Duodenal mucosa (tissue), 2 donors: ENCODE measurements around the gene COMMD1.

Experiments used
- H3K27ac ChIP-seq: one replicate; pipeline ENCODE4 v1.7.0; 2013; ENCODE audit warnings: low read depth, low read length
- H3K27me3 ChIP-seq, 2 donors: one replicate each; pipeline ENCODE4 v1.7.0; 2013; ENCODE audit warnings: low read length in 2 of 2, control low read depth in 1 of 2; ENCODE audit not compliant: insufficient read depth in 2 of 2, control insufficient read depth in 1 of 2
- H3K36me3 ChIP-seq, 2 donors: one replicate each; pipeline ENCODE4 v1.7.0; 2013; ENCODE audit warnings: low read length in 2 of 2, control low read depth in 1 of 2; ENCODE audit not compliant: insufficient read depth in 2 of 2, control insufficient read depth in 1 of 2
- H3K4me1 ChIP-seq, 2 donors: one replicate each; pipeline ENCODE4 v1.7.0; 2013; ENCODE audit warnings: low read length in 2 of 2, control low read depth in 1 of 2; ENCODE audit not compliant: insufficient read depth in 2 of 2, control insufficient read depth in 1 of 2
- H3K4me3 ChIP-seq, 2 donors: one replicate each; pipeline ENCODE4 v1.7.0; 2013; ENCODE audit warnings: low read length in 2 of 2, low read depth in 1 of 2
- H3K9ac ChIP-seq, 2 donors: one replicate each; pipeline ENCODE4 v1.7.0; 2013; ENCODE audit warnings: low read length in 2 of 2, low read depth in 1 of 2
- H3K9me3 ChIP-seq, 2 donors: one replicate each; pipeline ENCODE4 v1.7.0; 2013; ENCODE audit warnings: low read length in 2 of 2, control low read depth in 1 of 2; ENCODE audit not compliant: control insufficient read depth in 1 of 2

Gene COMMD1

GRCh38 chr2:62013641-62014040, 108.2 kb downstream of the COMMD1 start:
- Histone ChIP-seq H3K27me3 (no peaks in the 10 kb centered on the region), H3K4me3 (no peak overlapping the region), H3K9me3 (no peaks in the 10 kb centered on the region), H3K36me3 (no peaks in the 10 kb centered on the region), H3K4me1 (peaks cover 15 to 22% of the 10 kb centered on the region in 2 donors), H3K27ac (no peak overlapping the region), H3K9ac (no peak overlapping the region)

GRCh38 chr2:62014102-62014501, 108.6 kb downstream of the COMMD1 start:
- H3K4me1 ChIP-seq, result peaks cover 15 to 22% of the 10 kb centered on the region in 2 donors
- H3K9me3 ChIP-seq, result no peaks in the 10 kb centered on the region
- no peak overlapping the region for H3K9ac ChIP-seq
- H3K36me3 ChIP-seq, result no peaks in the 10 kb centered on the region
- H3K27me3 ChIP-seq, result no peaks in the 10 kb centered on the region
- no peak overlapping the region for H3K4me3 ChIP-seq
- no peak overlapping the region for H3K27ac ChIP-seq

- H3K4me1 ChIP-seq, result peaks cover 12 to 15% of the 10 kb centered on the region in 2 donors
- no peaks in the 10 kb centered on the region for H3K27me3 ChIP-seq
- no peak overlapping the region for H3K9ac ChIP-seq
- H3K9me3 ChIP-seq, result no peaks in the 10 kb centered on the region
- no peak overlapping the region for H3K27ac ChIP-seq
- no peaks in the 10 kb centered on the region for H3K36me3 ChIP-seq
- no peak overlapping the region for H3K4me3 ChIP-seq
Observed at GRCh38 chr2:62016957-62017356, 111.5 kb downstream of the COMMD1 start.

GRCh38 chr2:62029910-62030309, 124.4 kb downstream of the COMMD1 start:
- Histone ChIP-seq H3K36me3 (no peaks in the 10 kb centered on the region), H3K9me3 (no peaks in the 10 kb centered on the region), H3K4me3 (no peak overlapping the region), H3K9ac (no peak overlapping the region), H3K27ac (no peak overlapping the region), H3K27me3 (no peaks in the 10 kb centered on the region), H3K4me1 (no peaks in the 10 kb centered on the region)

GRCh38 chr2:62030902-62031301, 125.4 kb downstream of the COMMD1 start:
- H3K27ac ChIP-seq, result no peak overlapping the region
- H3K4me1 ChIP-seq, result no peaks in the 10 kb centered on the region
- no peaks in the 10 kb centered on the region for H3K27me3 ChIP-seq
- no peak overlapping the region for H3K4me3 ChIP-seq
- no peak overlapping the region for H3K9ac ChIP-seq
- H3K36me3 ChIP-seq, result no peaks in the 10 kb centered on the region
- no peaks in the 10 kb centered on the region for H3K9me3 ChIP-seq

GRCh38 chr2:62032096-62032495, 126.6 kb downstream of the COMMD1 start:
- no peak overlapping the region for H3K4me3 ChIP-seq
- H3K27me3 ChIP-seq, result no peaks in the 10 kb centered on the region
- no peak overlapping the region for H3K9ac ChIP-seq
- no peak overlapping the region for H3K27ac ChIP-seq
- peaks cover 0 to 5% of the 10 kb centered on the region in 2 donors for H3K4me1 ChIP-seq
- H3K9me3 ChIP-seq, result no peaks in the 10 kb centered on the region
- no peaks in the 10 kb centered on the region for H3K36me3 ChIP-seq

GRCh38 chr2:62034715-62035114, 129.2 kb downstream of the COMMD1 start:
- H3K36me3 ChIP-seq, result no peaks in the 10 kb centered on the region
- H3K27ac ChIP-seq, result no peak overlapping the region
- H3K4me3 ChIP-seq, result no peak overlapping the region
- H3K4me1 ChIP-seq, result peaks cover 1 to 6% of the 10 kb centered on the region in 2 donors
- H3K9me3 ChIP-seq, result no peaks in the 10 kb centered on the region
- H3K27me3 ChIP-seq, result no peaks in the 10 kb centered on the region
- H3K9ac ChIP-seq, result no peak overlapping the region

GRCh38 chr2:62036229-62036628, 130.8 kb downstream of the COMMD1 start:
- no peak overlapping the region for H3K9ac ChIP-seq
- no peak overlapping the region for H3K4me3 ChIP-seq
- no peaks in the 10 kb centered on the region for H3K36me3 ChIP-seq
- no peaks in the 10 kb centered on the region for H3K9me3 ChIP-seq
- H3K27me3 ChIP-seq, result no peaks in the 10 kb centered on the region
- peaks cover 3 to 6% of the 10 kb centered on the region in 2 donors for H3K4me1 ChIP-seq
- no peak overlapping the region for H3K27ac ChIP-seq

- no peaks in the 10 kb centered on the region for H3K9me3 ChIP-seq
- no peak overlapping the region for H3K27ac ChIP-seq
- no peak overlapping the region for H3K4me3 ChIP-seq
- H3K36me3 ChIP-seq, result no peaks in the 10 kb centered on the region
- H3K4me1 ChIP-seq, result peaks cover 3 to 6% of the 10 kb centered on the region in 2 donors
- H3K9ac ChIP-seq, result no peak overlapping the region
- H3K27me3 ChIP-seq, result no peaks in the 10 kb centered on the region
Observed at GRCh38 chr2:62036761-62037250, 131.3 kb downstream of the COMMD1 start.

GRCh38 chr2:62038975-62039771, 133.7 kb downstream of the COMMD1 start:
- peaks cover 3 to 6% of the 10 kb centered on the region in 2 donors for H3K4me1 ChIP-seq
- no peaks in the 10 kb centered on the region for H3K36me3 ChIP-seq
- H3K9me3 ChIP-seq, result no peaks in the 10 kb centered on the region
- H3K9ac ChIP-seq, result no peak overlapping the region
- no peak overlapping the region for H3K4me3 ChIP-seq
- no peak overlapping the region for H3K27ac ChIP-seq
- H3K27me3 ChIP-seq, result no peaks in the 10 kb centered on the region
